ENCODE measurements around the gene IL1R2.

Gene IL1R2

GRCh38 chr2:102032368-102033030 is 40.7 kb downstream of the IL1R2 start:
- H2BK12ac ChIP-seq (ENCODE audit: low read length), result no peak overlapping the region
- no peaks in the 10 kb centered on the region for H3K4me1 ChIP-seq (ENCODE audit: control insufficient read depth in 2 of 2, insufficient read depth in 1 of 2, low read depth in 1 of 2, low read length in 2 of 2)
- H3K4me3 ChIP-seq (ENCODE audit: low read length in 2 of 2), result no peak overlapping the region
- H3K36me3 ChIP-seq (replicated peaks in 1 of 2; ENCODE audit: control insufficient read depth in 2 of 2, insufficient read depth in 2 of 2, low read length in 2 of 2), result no peaks in the 10 kb centered on the region
- H3K79me1 ChIP-seq (ENCODE audit: low read depth, low read length), result no peaks in the 10 kb centered on the region
- no peak overlapping the region for H2BK120ac ChIP-seq (ENCODE audit: low read depth, low read length)
- no peak overlapping the region for H4K91ac ChIP-seq (ENCODE audit: low read depth, low read length, poor library complexity)
- no peaks in the 10 kb centered on the region for H3K9me3 ChIP-seq (replicated peaks in 1 of 2; ENCODE audit: control insufficient read depth in 2 of 2, insufficient read depth in 1 of 2, low read depth in 1 of 2, low read length in 2 of 2)
- no peak overlapping the region for H3K9ac ChIP-seq (ENCODE audit: low read depth, low read length, poor library complexity)
- H2BK15ac ChIP-seq (ENCODE audit: low read length), result no peak overlapping the region
- no CpG with 5 or more reads among the region's 2 CpGs for WGBS, 2 donors (ENCODE audit: extremely low coverage in 2 of 2, insufficient read length in 2 of 2, insufficient replicate concordance in 1 of 2)
- no peak overlapping the region for H2AFZ ChIP-seq (ENCODE audit: low read length)
- H3K27ac ChIP-seq (replicated peaks; ENCODE audit: low read length), result no peak overlapping the region
- H3K27me3 ChIP-seq (ENCODE audit: control insufficient read depth in 3 of 3, insufficient read depth in 3 of 3, low read depth in 1 of 3, low read length in 3 of 3), result no peaks in the 10 kb centered on the region
- H3K4me2 ChIP-seq (ENCODE audit: insufficient read depth, low read length, poor library complexity, severe bottlenecking), result no peak overlapping the region
- H2BK5ac ChIP-seq (ENCODE audit: low read length), result no peak overlapping the region
- no peak overlapping the region for H4K8ac ChIP-seq (ENCODE audit: low read depth, low read length)
- DNase-seq (ENCODE audit: low spot score), result no peak
- no peak overlapping the region for H3K4ac ChIP-seq (ENCODE audit: low read length)
- H3K18ac ChIP-seq (ENCODE audit: low read length), result no peak overlapping the region
- no peak overlapping the region for H2AK5ac ChIP-seq (ENCODE audit: low read depth, low read length)
- H3K14ac ChIP-seq (ENCODE audit: low read length), result no peak overlapping the region
- H3K23ac ChIP-seq (ENCODE audit: low read depth, low read length, poor library complexity), result no peak overlapping the region

- Histone ChIP-seq H2AK5ac (ENCODE audit: low read depth, low read length) (no peak overlapping the region), H2AFZ (ENCODE audit: low read length) (no peak overlapping the region), H2BK120ac (ENCODE audit: low read depth, low read length) (no peak overlapping the region), H3K27ac (replicated peaks; ENCODE audit: low read length) (no peak overlapping the region), H3K4ac (ENCODE audit: low read length) (no peak overlapping the region), H3K14ac (ENCODE audit: low read length) (no peak overlapping the region), H3K4me3 (ENCODE audit: low read length in 2 of 2) (no peak overlapping the region), H3K18ac (ENCODE audit: low read length) (no peak overlapping the region), H2BK15ac (ENCODE audit: low read length) (no peak overlapping the region), H3K27me3 (ENCODE audit: control insufficient read depth in 3 of 3, insufficient read depth in 3 of 3, low read depth in 1 of 3, low read length in 3 of 3) (no peaks in the 10 kb centered on the region), H2BK12ac (ENCODE audit: low read length) (no peak overlapping the region), H3K9ac (ENCODE audit: low read depth, low read length, poor library complexity) (no peak overlapping the region), H3K9me3 (replicated peaks in 1 of 2; ENCODE audit: control insufficient read depth in 2 of 2, insufficient read depth in 1 of 2, low read depth in 1 of 2, low read length in 2 of 2) (no peaks in the 10 kb centered on the region), H2BK5ac (ENCODE audit: low read length) (no peak overlapping the region), H4K91ac (ENCODE audit: low read depth, low read length, poor library complexity) (no peak overlapping the region), H3K4me2 (ENCODE audit: insufficient read depth, low read length, poor library complexity, severe bottlenecking) (no peak overlapping the region), H3K23ac (ENCODE audit: low read depth, low read length, poor library complexity) (no peak overlapping the region), H3K79me1 (ENCODE audit: low read depth, low read length) (no peaks in the 10 kb centered on the region), H3K4me1 (ENCODE audit: control insufficient read depth in 2 of 2, insufficient read depth in 1 of 2, low read depth in 1 of 2, low read length in 2 of 2) (no peaks in the 10 kb centered on the region), H3K36me3 (replicated peaks in 1 of 2; ENCODE audit: control insufficient read depth in 2 of 2, insufficient read depth in 2 of 2, low read length in 2 of 2) (no peaks in the 10 kb centered on the region), H4K8ac (ENCODE audit: low read depth, low read length) (no peak overlapping the region)
- whole genome bisulfite sequencing, 2 donors (ENCODE audit: extremely low coverage in 2 of 2, insufficient read length in 2 of 2, insufficient replicate concordance in 1 of 2), result no CpG with 5 or more reads among the region's 10 CpGs
- DNase-seq (ENCODE audit: low spot score), result no peak
Observed at GRCh38 chr2:102033031-102033749, 41.4 kb downstream of the IL1R2 start.

GRCh38 chr2:102033750-102034682 is 42.3 kb downstream of the IL1R2 start:
- Histone ChIP-seq H3K9me3 (replicated peaks in 1 of 2; ENCODE audit: control insufficient read depth in 2 of 2, insufficient read depth in 1 of 2, low read depth in 1 of 2, low read length in 2 of 2) (no peaks in the 10 kb centered on the region), H3K79me1 (ENCODE audit: low read depth, low read length) (no peaks in the 10 kb centered on the region), H3K4me2 (ENCODE audit: insufficient read depth, low read length, poor library complexity, severe bottlenecking) (no peak overlapping the region), H2AFZ (ENCODE audit: low read length) (no peak overlapping the region), H3K9ac (ENCODE audit: low read depth, low read length, poor library complexity) (no peak overlapping the region), H3K4me1 (ENCODE audit: control insufficient read depth in 2 of 2, insufficient read depth in 1 of 2, low read depth in 1 of 2, low read length in 2 of 2) (no peaks in the 10 kb centered on the region), H2BK120ac (ENCODE audit: low read depth, low read length) (no peak overlapping the region), H3K14ac (ENCODE audit: low read length) (no peak overlapping the region), H2BK5ac (ENCODE audit: low read length) (no peak overlapping the region), H4K8ac (ENCODE audit: low read depth, low read length) (no peak overlapping the region), H2BK12ac (ENCODE audit: low read length) (no peak overlapping the region), H4K91ac (ENCODE audit: low read depth, low read length, poor library complexity) (no peak overlapping the region), H2BK15ac (ENCODE audit: low read length) (no peak overlapping the region), H3K23ac (ENCODE audit: low read depth, low read length, poor library complexity) (no peak overlapping the region), H2AK5ac (ENCODE audit: low read depth, low read length) (no peak overlapping the region), H3K36me3 (replicated peaks in 1 of 2; ENCODE audit: control insufficient read depth in 2 of 2, insufficient read depth in 2 of 2, low read length in 2 of 2) (no peaks in the 10 kb centered on the region), H3K27ac (replicated peaks; ENCODE audit: low read length) (no peak overlapping the region), H3K27me3 (ENCODE audit: control insufficient read depth in 3 of 3, insufficient read depth in 3 of 3, low read depth in 1 of 3, low read length in 3 of 3) (no peaks in the 10 kb centered on the region), H3K4me3 (ENCODE audit: low read length in 2 of 2) (no peak overlapping the region), H3K4ac (ENCODE audit: low read length) (no peak overlapping the region), H3K18ac (ENCODE audit: low read length) (no peak overlapping the region)
- no CpG with 5 or more reads among the region's 9 CpGs for WGBS, 2 donors (ENCODE audit: extremely low coverage in 2 of 2, insufficient read length in 2 of 2, insufficient replicate concordance in 1 of 2)
- DNase-seq (ENCODE audit: low spot score), result no peak
